Glutamatergic neuron (in vitro differentiated cells): Measurements from ENCODE around the gene RBM26. TPM values are rescaled to one million over a fixed set of nuclear protein-coding genes. Genes with fewer than 3 reads are reported as not detected.

Experiments
- DNase-seq: peaks from one replicate; pipeline ENCODE4 v3.0.0; 2022
- H3K27ac Mint-ChIP-seq: one replicate; pipeline ENCODE4 v1.8.0; 2020; ENCODE audit warnings: mild to moderate bottlenecking, mixed read lengths, inconsistent platforms; ENCODE audit not compliant: unreplicated experiment
- H3K27me3 Mint-ChIP-seq: one replicate; pipeline ENCODE4 v1.8.0; 2020; ENCODE audit warnings: mild to moderate bottlenecking, moderate library complexity, mixed read lengths, inconsistent platforms; ENCODE audit not compliant: unreplicated experiment
- H3K36me3 Mint-ChIP-seq: one replicate; pipeline ENCODE4 v1.8.0; 2020; ENCODE audit warnings: mild to moderate bottlenecking, mixed read lengths, inconsistent platforms; ENCODE audit not compliant: unreplicated experiment
- H3K4me1 Mint-ChIP-seq: one replicate; pipeline ENCODE4 v1.8.0; 2020; ENCODE audit warnings: mild to moderate bottlenecking, low read depth, mixed read lengths, inconsistent platforms; ENCODE audit not compliant: unreplicated experiment
- H3K4me3 Mint-ChIP-seq: one replicate; pipeline ENCODE4 v1.8.0; 2020; ENCODE audit warnings: mild to moderate bottlenecking, mixed read lengths, inconsistent platforms; ENCODE audit not compliant: unreplicated experiment
- H3K9me3 Mint-ChIP-seq: one replicate; pipeline ENCODE4 v1.8.0; 2020; ENCODE audit warnings: mild to moderate bottlenecking, moderate library complexity, mixed read lengths, inconsistent platforms; ENCODE audit not compliant: unreplicated experiment
- CTCF ChIP-seq: fragments of 200-600 bp; sonication (generic); IDR thresholded peaks from one replicate; pipeline ENCODE4 v1.5.0; 2021; ENCODE audit not compliant: partially characterized antibody, unreplicated experiment
- total RNA-seq: library from RNA; stranded (reverse); fragmentation: NEBNext Ultra II Directional; extraction: Animal tissue kit (Norgen Biotek cat#: 25700); gene quantifications from one replicate; pipeline ENCODE4 v1.2.1, GENCODE V29; 2021; ENCODE audit not compliant: unreplicated experiment

Gene RBM26
- total RNA-seq, 1 donor from 2014 or later = 51.4 TPM

- no peak overlapping the region for H3K4me3 Mint-ChIP-seq
- no peak overlapping the region for H3K27ac Mint-ChIP-seq
- TF ChIP-seq CTCF = no peak
- no peak for DNase-seq
- no peaks in the 10 kb centered on the region for H3K9me3 Mint-ChIP-seq
- H3K27me3 Mint-ChIP-seq = no peaks in the 10 kb centered on the region
- no peaks in the 10 kb centered on the region for H3K36me3 Mint-ChIP-seq
- H3K4me1 Mint-ChIP-seq = peaks cover 19% of the 10 kb centered on the region
Measured at GRCh38 chr13:79384022-79384610, 21.9 kb downstream of the RBM26 start.

- peaks cover 19% of the 10 kb centered on the region for H3K4me1 Mint-ChIP-seq
- H3K4me3 Mint-ChIP-seq = no peak overlapping the region
- TF ChIP-seq CTCF = no peak
- no peaks in the 10 kb centered on the region for H3K36me3 Mint-ChIP-seq
- no peak for DNase-seq
- no peaks in the 10 kb centered on the region for H3K27me3 Mint-ChIP-seq
- peak overlapping the region; percentile 77 for H3K27ac Mint-ChIP-seq
- no peaks in the 10 kb centered on the region for H3K9me3 Mint-ChIP-seq
Measured at GRCh38 chr13:79382545-79383275, 23.3 kb downstream of the RBM26 start.

DNA sequence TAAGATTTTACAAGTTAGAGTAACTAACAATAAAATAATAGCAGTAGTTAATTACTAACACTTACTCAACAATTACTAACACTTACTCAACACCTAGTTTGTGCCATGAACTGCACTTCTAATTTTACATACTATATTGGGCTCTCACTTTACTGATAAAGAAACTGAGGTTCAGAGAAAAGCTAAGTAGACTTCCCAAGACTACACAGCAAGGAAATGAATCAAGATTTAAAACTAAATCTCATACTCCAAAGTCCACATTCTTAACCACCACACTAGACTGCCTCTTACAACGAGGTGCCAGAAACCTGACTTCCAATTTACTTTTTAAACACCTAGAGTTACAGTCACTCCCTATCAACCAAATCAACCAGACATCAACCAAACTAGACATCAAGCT lies 25.1 kb downstream of the RBM26 start:
- Mint-ChIP-seq H3K9me3 (peaks cover 1% of the 10 kb centered on the region), H3K27me3 (no peaks in the 10 kb centered on the region), H3K27ac (no peak overlapping the region), H3K4me3 (no peak overlapping the region), H3K4me1 (peaks cover 19% of the 10 kb centered on the region), H3K36me3 (no peaks in the 10 kb centered on the region)
- no peak for DNase-seq
- TF ChIP-seq CTCF = no peak

DNA sequence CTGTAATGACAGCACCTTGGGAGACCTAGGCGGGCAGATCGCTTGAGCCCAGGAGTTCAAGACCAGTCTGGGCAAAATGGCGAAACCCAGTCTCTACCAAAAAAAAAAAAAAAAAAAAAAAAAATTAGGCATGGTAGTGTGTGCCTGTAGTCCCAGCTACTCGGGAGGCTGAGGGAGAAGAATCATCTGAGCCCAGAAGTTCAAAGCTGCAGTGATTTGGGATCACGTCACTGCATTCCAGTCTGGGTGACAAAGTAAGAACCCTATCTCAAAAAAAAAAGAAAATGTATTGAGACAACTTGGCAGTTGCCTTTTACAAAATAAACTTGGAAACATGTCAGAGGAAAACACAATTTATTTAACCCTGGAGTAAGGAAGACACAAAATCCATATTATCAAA lies 26.8 kb downstream of the RBM26 start:
- no peak overlapping the region for H3K4me3 Mint-ChIP-seq
- DNase-seq = no peak
- H3K9me3 Mint-ChIP-seq = peaks cover 1% of the 10 kb centered on the region
- no peaks in the 10 kb centered on the region for H3K36me3 Mint-ChIP-seq
- TF ChIP-seq CTCF = no peak
- no peaks in the 10 kb centered on the region for H3K27me3 Mint-ChIP-seq
- H3K4me1 Mint-ChIP-seq = peaks cover 19% of the 10 kb centered on the region
- no peak overlapping the region for H3K27ac Mint-ChIP-seq

DNA sequence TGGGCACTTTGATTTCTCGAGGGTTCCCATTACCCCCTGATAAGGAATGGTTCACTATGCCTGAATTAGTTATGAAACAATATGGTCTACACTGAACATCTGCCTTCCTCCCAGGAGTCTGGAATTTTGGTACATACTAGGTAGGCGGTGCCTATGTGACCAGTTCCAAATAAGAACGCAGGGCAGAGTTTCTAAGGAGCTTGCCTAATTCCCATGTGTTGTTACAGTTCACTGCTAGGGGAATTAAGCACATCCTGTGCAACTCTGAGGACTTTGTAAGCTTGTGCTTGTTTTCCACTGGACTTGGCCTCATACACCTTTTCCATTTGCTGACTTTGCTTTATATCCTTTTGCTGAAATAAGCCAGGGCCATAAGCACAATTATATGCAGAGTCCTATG lies 29.2 kb downstream of the RBM26 start:
- H3K27ac Mint-ChIP-seq = no peak overlapping the region
- H3K4me3 Mint-ChIP-seq = no peak overlapping the region
- H3K4me1 Mint-ChIP-seq = peaks cover 7% of the 10 kb centered on the region
- no peaks in the 10 kb centered on the region for H3K27me3 Mint-ChIP-seq
- peaks cover 1% of the 10 kb centered on the region for H3K9me3 Mint-ChIP-seq
- H3K36me3 Mint-ChIP-seq = no peaks in the 10 kb centered on the region
- no peak for DNase-seq
- no peak for TF ChIP-seq CTCF
